Heart right ventricle (tissue), 16 donors: ENCODE results near the gene TMBIM6. TPM values are rescaled to one million over a fixed set of nuclear protein-coding genes. Genes with fewer than 3 reads are reported as not detected.
"Not testable (repeated sequence)": the region's sequence is repeated elsewhere in the genome, so short reads cannot be mapped to it uniquely, and the experiment has no call there.

Experiments
- ATAC-seq, 8 donors: fragments of 200-7000 bp; cut with Tn5 transposase; one replicate each; pipeline ENCODE4 v1.9.1; 2020; ENCODE audit warnings: mild to moderate bottlenecking in 8 of 8, moderate library complexity in 8 of 8, moderate number of reproducible peaks in 1 of 8
- DNase-seq, 2 donors: peaks; one replicate each; pipeline ENCODE4 v3.0.0-alpha.2; 2020
- H3K27ac ChIP-seq, 10 donors: fragments of 200-600 bp; sonication (generic) in 2 of 10; one replicate each; pipeline versions ENCODE4 v1.5.0 to v1.8.0; 2020 to 2022; ENCODE audit warnings: mild to moderate bottlenecking in 3 of 10
- H3K27me3 ChIP-seq, 7 donors: fragments of 200-600 bp; one replicate each; pipeline ENCODE4 v1.8.0; 2021 to 2022; ENCODE audit warnings: mild to moderate bottlenecking in 2 of 7
- H3K36me3 ChIP-seq, 9 donors: fragments of 200-600 bp; sonication (generic) in 1 of 9; one replicate each; pipeline versions ENCODE4 v1.5.0 to v1.8.0; 2020 to 2022; ENCODE audit warnings: mild to moderate bottlenecking in 2 of 9
- H3K4me1 ChIP-seq, 9 donors: fragments of 200-600 bp; sonication (generic) in 1 of 9; one replicate each; pipeline versions ENCODE4 v1.5.0 to v1.8.0; 2020 to 2022; ENCODE audit warnings: mild to moderate bottlenecking in 4 of 9
- H3K4me3 ChIP-seq, 10 donors: fragments of 200-600 bp; sonication (generic) in 2 of 10; one replicate each; pipeline versions ENCODE4 v1.5.0 to v1.8.0; 2020 to 2022; ENCODE audit warnings: mild to moderate bottlenecking in 7 of 10, moderate library complexity in 2 of 10
- H3K9me3 ChIP-seq, 11 donors: fragments of 200-600 bp in 10 of 11; sonication (generic) in 2 of 11; one replicate each; pipeline versions ENCODE4 v1.5.0 to v1.8.0; 2013 to 2022; ENCODE audit warnings: mild to moderate bottlenecking in 2 of 11, control low read depth in 1 of 11, moderate library complexity in 1 of 11
- CTCF ChIP-seq, 9 donors: fragments of 200-600 bp; sonication (generic) in 2 of 9; IDR thresholded peaks; one replicate each; pipeline versions ENCODE4 v1.5.0 to v1.8.0; 2021 to 2022; ENCODE audit warnings: antibody characterized with exemption in 9 of 9, mild to moderate bottlenecking in 5 of 9, moderate library complexity in 1 of 9
- WGBS, 2 donors: extraction: QIAGEN DNeasy Blood & Tissue Kit; methylation state at CpG; one replicate each; pipeline ENCODE4 v1.1.7; 2013; ENCODE audit warnings: inconsistent platforms in 1 of 2; 5-methylcytosine and 5-hydroxymethylcytosine counted together
- intact Hi-C, 10 donors: fragments of 100-400 bp; cut with DNase I; formaldehyde crosslinking; loops; one replicate each; pipeline versions ENCODE4 v1.11.1 to v1.14.2; 2022
- polyA plus RNA-seq, 2 donors: library from polyadenylated mRNA; stranded (reverse); fragments of 200-250 nt; gene quantifications; one replicate each; pipeline ENCODE4 v1.2.3, GENCODE V29; 2013
- total RNA-seq, 10 donors: library from RNA; stranded (reverse); fragmentation: NEBNext Ultra II Directional in 3 of 10; extraction: Animal tissue kit (Norgen Biotek cat#: 25700) in 3 of 10; gene quantifications; one replicate each; pipeline versions ENCODE4 v1.2.1 to v1.2.4, GENCODE V29; 2021 to 2023
- donor health status: Arrhythmogenic right ventricular cardiomyopathy.
- donor health status: ischemic (EF 13 %, LVEDD 7.1; RV severe dilation, severe dysfunction).
- donor health status: healthy with polysubstance abuse.
- donor health status: DM: no; HTN: yes; CAD: no.
- donor health status: DM: no; HTN: no; CAD: no.
- donor health status: ischemic (EF 25% LVEDD 6.9; RV normal size, moderate dysfunction).
- donor health status: ischemic (EF 25% LVEDD 5.7; RV mildly dilated, moderate dysfunction).
- donor health status: healthy.
- donor health status: DM: yes; HTN: yes; CAD: no.
- donor health status: Ischemic cardiomyopathy.
- donor health status: ischemic (EF 35%, LVEDD 5.7; RV mildly dilated, moderate dysfunction).
- donor health status: nonischemic (EF 11% LVEDD 7.7; RV severe dilation, severe dysfunction).
- donor health status: DM: yes; HTN: yes; CAD: no.
- donor health status: PGD.
- donor health status: ischemic (EF 29% LVEDD 5.4; RV normal size, mild dysfunction).
- donor health status: nonischemic (EF 23%, LVEDD 6.1; RV moderate dilation, normal function).

TMBIM6 gene
- total and polyA plus RNA-seq, 12 donors = 110 to 322 (median 202) TPM

DNA sequence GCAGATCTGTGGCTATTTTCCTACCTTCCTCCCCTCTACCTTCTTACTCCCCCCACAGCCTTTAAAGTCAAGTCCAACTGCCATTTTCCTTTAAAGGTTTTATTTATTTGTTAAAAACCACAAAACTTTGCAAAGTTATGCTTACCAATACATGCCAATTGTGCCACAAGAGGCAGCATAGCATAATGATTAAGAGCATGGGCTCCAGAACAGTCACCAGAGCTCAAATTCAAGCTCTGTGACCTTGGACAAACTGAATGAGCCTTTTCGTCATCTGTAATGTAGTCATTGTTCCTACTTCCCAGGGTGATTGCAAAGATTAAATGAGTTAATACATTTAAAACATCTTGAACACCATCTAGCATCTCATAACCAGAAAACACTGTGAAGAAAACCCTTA is 21.1 kb upstream of the TMBIM6 start:
- Histone ChIP-seq H3K27me3 (peaks cover 0 to 19% (median 7%) of the 10 kb centered on the region in 7 donors), H3K9me3 (no peaks in the 10 kb centered on the region), H3K27ac (no peak overlapping the region), H3K36me3 (no peaks in the 10 kb centered on the region), H3K4me1 (no peaks in the 10 kb centered on the region), H3K4me3 (no peak overlapping the region)
- DNase-seq (no peak), ATAC-seq (no peak)
- WGBS, 2 donors = 29 to 33% methylated on average over 1 of the region's 1 CpG
- peak in 1 of 9 donors; percentile 9 for TF ChIP-seq CTCF (IDR thresholded peaks at IDR 0.05)
- intact Hi-C loops = loop anchor here in 1 of 10 donors (10.0 kb wide), 1 partner anchor 55 kb away; no protein-coding TSS in a partner anchor

DNA sequence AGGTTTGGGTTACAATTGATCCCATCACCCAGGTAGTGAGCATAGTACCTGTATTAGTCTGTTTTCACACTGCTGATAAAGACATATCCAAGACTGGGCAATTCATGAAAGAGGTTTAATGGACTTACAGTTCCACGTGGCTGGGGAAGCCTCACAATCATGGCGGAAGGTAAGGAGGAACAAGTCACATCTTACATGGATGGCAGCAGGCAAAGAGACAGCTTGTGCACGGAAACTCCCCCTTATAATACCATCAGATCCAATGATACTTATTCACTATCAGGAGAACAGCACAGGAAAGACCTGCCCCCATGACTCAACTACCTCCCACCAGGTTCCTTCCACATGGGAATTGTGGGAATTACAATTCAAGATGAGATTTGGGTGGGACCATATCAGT is 20.0 kb upstream of the TMBIM6 start:
- H3K4me3 ChIP-seq, H3K4me1 ChIP-seq, H3K27ac ChIP-seq, H3K36me3 ChIP-seq, H3K9me3 ChIP-seq, DNase-seq, ATAC-seq: not testable (repeated sequence)
- H3K27me3 ChIP-seq = peaks cover 0 to 17% (median 0%) of the 10 kb centered on the region in 7 donors
- 80 to 89% methylated on average over 3 of the region's 3 CpGs for WGBS, 2 donors
- intact Hi-C loops = loop anchor here in 1 of 10 donors (10.0 kb wide), 1 partner anchor 53 kb away; no protein-coding TSS in a partner anchor

- ATAC-seq = no peak
- intact Hi-C loops = loop anchor here in 1 of 10 donors (10.0 kb wide), 1 partner anchor 46 kb away; no protein-coding TSS in a partner anchor
- Histone ChIP-seq H3K9me3 (no peaks in the 10 kb centered on the region), H3K27me3 (peaks cover 0 to 17% (median 0%) of the 10 kb centered on the region in 7 donors), H3K27ac (no peak overlapping the region), H3K36me3 (no peaks in the 10 kb centered on the region), H3K4me1 (no peaks in the 10 kb centered on the region), H3K4me3 (no peak overlapping the region)
- WGBS, 2 donors = 88 to 93% methylated on average over 3 of the region's 3 CpGs
- no peak for DNase-seq
- no peak for TF ChIP-seq CTCF (IDR thresholded peaks at IDR 0.05)
These were observed 12.9 kb upstream of the TMBIM6 start for GRCh38 chr12:49728446-49728845.

DNA sequence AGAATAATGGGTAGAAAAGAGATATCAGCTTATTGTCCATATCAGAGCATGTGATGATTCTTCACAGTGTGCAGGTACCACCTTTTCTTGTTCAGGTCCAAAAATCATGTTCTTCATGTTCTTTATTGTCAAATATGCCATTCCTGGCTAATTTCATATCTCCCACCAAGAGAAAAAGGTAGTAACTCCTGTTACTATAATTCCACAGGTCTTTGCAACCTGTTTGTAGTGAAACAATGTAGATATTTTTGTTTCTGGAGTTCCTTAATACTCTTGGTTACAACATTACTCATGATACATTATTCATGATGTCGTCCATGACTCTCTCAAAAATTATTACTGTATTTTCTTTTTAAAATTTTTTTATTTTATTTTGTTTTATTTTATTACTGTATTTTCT is 11.3 kb upstream of the TMBIM6 start:
- H3K4me1 ChIP-seq = no peaks in the 10 kb centered on the region
- H3K27ac ChIP-seq = no peak overlapping the region
- peaks cover 0 to 6% (median 0%) of the 10 kb centered on the region in 7 donors for H3K27me3 ChIP-seq
- intact Hi-C loops = no loop called here
- ATAC-seq = no peak
- TF ChIP-seq CTCF (IDR thresholded peaks at IDR 0.05) = no peak
- H3K9me3 ChIP-seq = no peaks in the 10 kb centered on the region
- WGBS, 2 donors = 67 to 71% methylated on average over 1 of the region's 1 CpG
- no peak for DNase-seq
- H3K4me3 ChIP-seq = no peak overlapping the region
- no peaks in the 10 kb centered on the region for H3K36me3 ChIP-seq

DNA sequence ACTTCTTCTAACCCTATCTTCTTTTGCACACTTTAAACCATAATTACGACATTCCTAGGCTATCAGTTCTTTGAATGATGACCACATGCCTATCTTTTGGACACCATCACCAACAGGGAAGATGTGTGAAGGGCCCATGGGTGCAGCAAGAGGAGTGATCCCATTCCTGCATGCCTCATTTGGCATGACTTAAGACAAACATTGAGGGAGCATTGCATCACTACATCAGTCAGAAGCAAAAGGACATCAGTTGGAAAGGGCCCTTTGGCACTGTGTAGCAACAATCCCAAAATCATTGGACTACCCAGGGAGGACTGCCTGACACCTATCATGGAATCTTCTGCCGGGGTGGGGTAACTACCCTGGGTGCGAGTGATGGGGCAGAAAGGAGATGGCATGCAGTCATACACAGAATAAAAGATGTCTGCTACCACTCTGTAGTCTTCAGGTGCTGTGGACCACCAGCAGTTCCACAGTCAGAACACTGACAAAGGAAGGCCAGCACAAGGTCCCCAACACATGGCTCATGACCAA is 10.7 kb upstream of the TMBIM6 start:
- 89 to 90% methylated on average over 3 of the region's 3 CpGs for WGBS, 2 donors
- DNase-seq (no peak), ATAC-seq (no peak)
- H3K9me3 ChIP-seq = no peaks in the 10 kb centered on the region
- no peak overlapping the region for H3K4me3 ChIP-seq
- no peaks in the 10 kb centered on the region for H3K27me3 ChIP-seq
- no peaks in the 10 kb centered on the region for H3K36me3 ChIP-seq
- no peaks in the 10 kb centered on the region for H3K4me1 ChIP-seq
- no peak for TF ChIP-seq CTCF (IDR thresholded peaks at IDR 0.05)
- intact Hi-C loops = no loop called here
- H3K27ac ChIP-seq = no peak overlapping the region
